GM12878 (cell line): ENCODE measurements around the gene ATF4. TPM values are rescaled to one million over a fixed set of nuclear protein-coding genes. Genes with fewer than 3 reads are reported as not detected.

ENCODE experiments used
- ATF3 ChIP-seq: IDR thresholded peaks from 2 replicates; pipeline ENCODE4 v1.6.1; 2011; ENCODE audit warnings: low read depth, mild to moderate bottlenecking, low read length, moderate library complexity, borderline replicate concordance; ENCODE audit errors: extremely low read depth
- CEBPB ChIP-seq, 2 experiments: fragments of 150-350 bp in 1 of 2; IDR thresholded peaks; 2 replicates each; pipeline ENCODE4 v1.6.1; 2012 to 2014; ENCODE audit warnings: low read depth in 2 of 2, low read length in 2 of 2, borderline replicate concordance in 1 of 2, inconsistent platforms in 1 of 2
- CEBPZ ChIP-seq: fragments of 150-350 bp; IDR thresholded peaks from 2 replicates; pipeline ENCODE4 v1.6.1; 2016; ENCODE audit warnings: low read depth, low read length
- CHD2 ChIP-seq: IDR thresholded peaks from 2 replicates; pipeline ENCODE4 v1.6.1; 2011; ENCODE audit warnings: low read depth, low read length, improper control_type of control experiment, borderline replicate concordance
- EED ChIP-seq: sonication (generic); IDR thresholded peaks from 2 replicates; pipeline ENCODE4 v1.6.1; 2016; ENCODE audit warnings: antibody characterized with exemption, low read depth
- EGR1 ChIP-seq, 2 experiments: IDR thresholded peaks; 1 replicate in 1 of 2; 2 replicates in 1 of 2; pipeline ENCODE4 v1.6.1; 2011 to 2012; ENCODE audit warnings: low read depth in 2 of 2, low read length in 2 of 2, borderline replicate concordance in 1 of 2, mild to moderate bottlenecking in 1 of 2, moderate library complexity in 1 of 2
- FOXK2 ChIP-seq: fragments of 450-650 bp; IDR thresholded peaks from 2 replicates; pipeline ENCODE4 v1.6.1; 2017; ENCODE audit warnings: mild to moderate bottlenecking, moderate library complexity
- MXI1 ChIP-seq: fragments of 150-350 bp; IDR thresholded peaks from 2 replicates; pipeline ENCODE4 v1.6.1; 2011; ENCODE audit warnings: low read depth, mild to moderate bottlenecking, inconsistent platforms, low read length, improper control_type of control experiment
- NR2F1 ChIP-seq: fragments of 450-650 bp; conservative IDR thresholded peaks from 2 replicates; pipeline ENCODE4 v1.6.1; 2017; ENCODE audit warnings: mild to moderate bottlenecking
- RCOR1 ChIP-seq: conservative IDR thresholded peaks from 2 replicates; pipeline ENCODE4 v1.6.1; 2012; ENCODE audit warnings: low read depth, low read length, improper control_type of control experiment
- RUNX3 ChIP-seq: IDR thresholded peaks from 2 replicates; pipeline ENCODE4 v1.6.1; 2012; ENCODE audit warnings: low read length, inconsistent platforms
- SMARCA5 ChIP-seq: fragments of 450-650 bp; IDR thresholded peaks from 2 replicates; pipeline ENCODE4 v1.6.1; 2017; ENCODE audit warnings: mild to moderate bottlenecking
- TCF12 ChIP-seq: IDR thresholded peaks from 2 replicates; pipeline ENCODE4 v1.6.1; 2011; ENCODE audit warnings: low read depth, mild to moderate bottlenecking, low read length
- ZBTB33 ChIP-seq: fragments of 450-650 bp; IDR thresholded peaks from 2 replicates; pipeline ENCODE4 v1.6.1; 2017; ENCODE audit warnings: mild to moderate bottlenecking
- ZNF384 ChIP-seq: IDR thresholded peaks from 2 replicates; pipeline ENCODE4 v1.6.1; 2012; ENCODE audit warnings: low read depth, mild to moderate bottlenecking, low read length, improper control_type of control experiment, borderline replicate concordance
- ZZZ3 ChIP-seq: IDR thresholded peaks from 2 replicates; pipeline ENCODE4 v1.6.1; 2011; ENCODE audit warnings: low read depth; ENCODE audit not compliant: control insufficient read depth, insufficient read length
- polyA plus RNA-seq, 11 experiments: library from polyadenylated mRNA; depleted of rRNA in 4 of 11; unstranded in 6 of 11; stranded (reverse) in 5 of 11; fragments of >200 nt; fragmentation: Nextera tagmentation in 4 of 11; fragmentation: Illumina TruSeq in 1 of 11; extraction: Ambion mirVana in 4 of 11; extraction: Trizol in 1 of 11; gene quantifications; 1 replicate in 1 of 11; 2 replicates in 10 of 11; pipeline versions ENCODE4 v1.2.1 to v1.2.3, GENCODE V29; 2011 to 2016; ENCODE audit warnings: inconsistent platforms in 2 of 11, missing spikeins in 2 of 11, low read depth in 1 of 11
- total RNA-seq, 4 experiments: library from RNA; depleted of rRNA in 3 of 4; stranded (reverse); fragments of >200 nt in 3 of 4; fragmentation: Illumina TruSeq in 1 of 4; extraction: Trizol in 1 of 4; gene quantifications; 2 replicates each; pipeline versions ENCODE4 v1.2.1 to v1.2.3, GENCODE V29; 2013 to 2021
- TF ChIP-seq, protein P1 (sequence below): fragments of 450-650 bp; IDR thresholded peaks from 2 replicates; pipeline ENCODE4 v1.6.1; 2017; ENCODE audit warnings: low read depth, mild to moderate bottlenecking, moderate library complexity
- TF ChIP-seq, protein P2 (sequence below): fragments of 450-650 bp; formaldehyde crosslinking; IDR thresholded peaks from 2 replicates; pipeline ENCODE4 v1.5.0; 2022; ENCODE audit warnings: mild to moderate bottlenecking, missing genetic modification characterization

ATF4 gene
- total and polyA plus RNA-seq, 10 of the 15 experiments (the other 5 are each of a cell fraction or from before 2014, with no cell fraction given), result 88.3 to 605 (median 320) TPM

GRCh38 chr22:39502109-39502788 is 18.1 kb upstream of the ATF4 start, which contains the start of gene MIEF1 (continued):
- TF ChIP-seq CEBPB (IDR thresholded peaks at IDR 0.05; ENCODE audit: borderline replicate concordance in 1 of 2, low read depth in 2 of 2, low read length in 2 of 2), result no peak
- no peak for TF ChIP-seq ZNF384
- peak in 1 of 2 experiments; percentile 74; a peak in 2 of 3 replicates for TF ChIP-seq EGR1 (IDR thresholded peaks at IDR 0.05; ENCODE audit: borderline replicate concordance in 1 of 2, low read depth in 2 of 2, low read length in 2 of 2)
- no peak for TF ChIP-seq SMARCA5
- no peak for TF ChIP-seq ZBTB33
- TF ChIP-seq NR2F1, result peak; percentile 70; the same call in 1 of the 2 replicates
- no peak for TF ChIP-seq CEBPZ
- TF ChIP-seq, protein P1, sequence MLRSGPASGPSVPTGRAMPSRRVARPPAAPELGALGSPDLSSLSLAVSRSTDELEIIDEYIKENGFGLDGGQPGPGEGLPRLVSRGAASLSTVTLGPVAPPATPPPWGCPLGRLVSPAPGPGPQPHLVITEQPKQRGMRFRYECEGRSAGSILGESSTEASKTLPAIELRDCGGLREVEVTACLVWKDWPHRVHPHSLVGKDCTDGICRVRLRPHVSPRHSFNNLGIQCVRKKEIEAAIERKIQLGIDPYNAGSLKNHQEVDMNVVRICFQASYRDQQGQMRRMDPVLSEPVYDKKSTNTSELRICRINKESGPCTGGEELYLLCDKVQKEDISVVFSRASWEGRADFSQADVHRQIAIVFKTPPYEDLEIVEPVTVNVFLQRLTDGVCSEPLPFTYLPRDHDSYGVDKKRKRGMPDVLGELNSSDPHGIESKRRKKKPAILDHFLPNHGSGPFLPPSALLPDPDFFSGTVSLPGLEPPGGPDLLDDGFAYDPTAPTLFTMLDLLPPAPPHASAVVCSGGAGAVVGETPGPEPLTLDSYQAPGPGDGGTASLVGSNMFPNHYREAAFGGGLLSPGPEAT, result 0 out of 2 replicates have a peak, but pooled peaks have one; percentile 41
- no peak for TF ChIP-seq EED
- TF ChIP-seq, protein P2, sequence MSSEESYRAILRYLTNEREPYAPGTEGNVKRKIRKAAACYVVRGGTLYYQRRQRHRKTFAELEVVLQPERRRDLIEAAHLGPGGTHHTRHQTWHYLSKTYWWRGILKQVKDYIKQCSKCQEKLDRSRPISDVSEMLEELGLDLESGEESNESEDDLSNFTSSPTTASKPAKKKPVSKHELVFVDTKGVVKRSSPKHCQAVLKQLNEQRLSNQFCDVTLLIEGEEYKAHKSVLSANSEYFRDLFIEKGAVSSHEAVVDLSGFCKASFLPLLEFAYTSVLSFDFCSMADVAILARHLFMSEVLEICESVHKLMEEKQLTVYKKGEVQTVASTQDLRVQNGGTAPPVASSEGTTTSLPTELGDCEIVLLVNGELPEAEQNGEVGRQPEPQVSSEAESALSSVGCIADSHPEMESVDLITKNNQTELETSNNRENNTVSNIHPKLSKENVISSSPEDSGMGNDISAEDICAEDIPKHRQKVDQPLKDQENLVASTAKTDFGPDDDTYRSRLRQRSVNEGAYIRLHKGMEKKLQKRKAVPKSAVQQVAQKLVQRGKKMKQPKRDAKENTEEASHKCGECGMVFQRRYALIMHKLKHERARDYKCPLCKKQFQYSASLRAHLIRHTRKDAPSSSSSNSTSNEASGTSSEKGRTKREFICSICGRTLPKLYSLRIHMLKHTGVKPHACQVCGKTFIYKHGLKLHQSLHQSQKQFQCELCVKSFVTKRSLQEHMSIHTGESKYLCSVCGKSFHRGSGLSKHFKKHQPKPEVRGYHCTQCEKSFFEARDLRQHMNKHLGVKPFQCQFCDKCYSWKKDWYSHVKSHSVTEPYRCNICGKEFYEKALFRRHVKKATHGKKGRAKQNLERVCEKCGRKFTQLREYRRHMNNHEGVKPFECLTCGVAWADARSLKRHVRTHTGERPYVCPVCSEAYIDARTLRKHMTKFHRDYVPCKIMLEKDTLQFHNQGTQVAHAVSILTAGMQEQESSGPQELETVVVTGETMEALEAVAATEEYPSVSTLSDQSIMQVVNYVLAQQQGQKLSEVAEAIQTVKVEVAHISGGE (CRISPR knock-in tag), result peak; percentile 50
- no peak for TF ChIP-seq CHD2
- peak; percentile 36; the same call in 1 of the 2 replicates for TF ChIP-seq TCF12
- TF ChIP-seq RCOR1, result no peak
- TF ChIP-seq MXI1, result peak; percentile 93
- no peak for TF ChIP-seq RUNX3
- TF ChIP-seq FOXK2, result peak; percentile 56
- no peak for TF ChIP-seq ZZZ3
- no peak for TF ChIP-seq ATF3
